ENCODE data around the gene CCL3. TPM values are rescaled to one million over a fixed set of nuclear protein-coding genes. Genes with fewer than 3 reads are reported as not detected.
"Not testable (repeated sequence)": the region's sequence is repeated elsewhere in the genome, so short reads cannot be mapped to it uniquely, and the experiment has no call there.

Gene CCL3
- total RNA-seq, 1 donor from 2014 or later: 1.3 TPM

DNA sequence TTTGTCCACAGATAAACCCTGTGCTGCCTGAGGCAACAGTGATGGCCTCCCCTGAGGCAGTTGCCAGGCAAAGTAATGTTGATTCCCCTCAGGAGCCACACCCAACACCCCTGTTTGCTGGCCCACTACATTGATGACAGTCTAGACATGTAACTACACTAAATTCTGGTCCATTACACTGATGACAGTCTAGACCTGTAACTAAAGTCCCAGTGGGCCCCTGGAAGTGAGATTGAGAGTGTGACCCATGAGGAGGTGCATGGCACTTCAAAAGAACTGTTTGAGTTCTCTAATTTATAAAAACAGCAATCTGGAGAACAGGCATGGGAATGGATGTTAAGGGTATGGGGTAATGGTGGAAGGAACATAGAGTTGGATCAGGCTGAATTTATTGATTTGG lies 22.6 kb upstream of the CCL3 start:
- TF ChIP-seq, protein P1, sequence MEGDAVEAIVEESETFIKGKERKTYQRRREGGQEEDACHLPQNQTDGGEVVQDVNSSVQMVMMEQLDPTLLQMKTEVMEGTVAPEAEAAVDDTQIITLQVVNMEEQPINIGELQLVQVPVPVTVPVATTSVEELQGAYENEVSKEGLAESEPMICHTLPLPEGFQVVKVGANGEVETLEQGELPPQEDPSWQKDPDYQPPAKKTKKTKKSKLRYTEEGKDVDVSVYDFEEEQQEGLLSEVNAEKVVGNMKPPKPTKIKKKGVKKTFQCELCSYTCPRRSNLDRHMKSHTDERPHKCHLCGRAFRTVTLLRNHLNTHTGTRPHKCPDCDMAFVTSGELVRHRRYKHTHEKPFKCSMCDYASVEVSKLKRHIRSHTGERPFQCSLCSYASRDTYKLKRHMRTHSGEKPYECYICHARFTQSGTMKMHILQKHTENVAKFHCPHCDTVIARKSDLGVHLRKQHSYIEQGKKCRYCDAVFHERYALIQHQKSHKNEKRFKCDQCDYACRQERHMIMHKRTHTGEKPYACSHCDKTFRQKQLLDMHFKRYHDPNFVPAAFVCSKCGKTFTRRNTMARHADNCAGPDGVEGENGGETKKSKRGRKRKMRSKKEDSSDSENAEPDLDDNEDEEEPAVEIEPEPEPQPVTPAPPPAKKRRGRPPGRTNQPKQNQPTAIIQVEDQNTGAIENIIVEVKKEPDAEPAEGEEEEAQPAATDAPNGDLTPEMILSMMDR (conservative IDR thresholded peaks at IDR 0.05; ENCODE audit: low read depth, low read length): no peak
- no peak overlapping the region for H3K4me3 ChIP-seq (ENCODE audit: low read depth, low read length)
- DNase-seq (ENCODE audit: low read depth): no peak

DNA sequence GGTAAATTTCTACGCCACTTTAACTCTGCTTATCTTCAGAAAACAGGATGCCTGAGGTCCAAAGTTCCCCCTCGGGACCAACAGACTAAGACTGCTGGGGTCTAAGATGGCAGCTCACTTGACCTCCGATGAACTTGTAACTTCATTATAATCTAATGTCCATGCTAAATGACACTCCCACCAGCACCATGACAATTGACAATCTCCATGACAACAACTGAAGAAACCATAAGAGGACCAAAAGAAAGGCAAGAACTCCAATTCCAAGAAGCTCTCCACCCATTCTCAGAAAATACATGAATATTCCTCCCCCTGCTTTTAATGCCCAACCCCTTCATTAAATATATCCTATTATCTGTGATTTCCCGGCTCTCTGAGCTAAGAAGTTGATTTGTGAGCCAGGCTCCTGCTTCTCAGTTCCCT lies 21.1 kb upstream of the CCL3 start:
- no peak for DNase-seq (ENCODE audit: low read depth)
- TF ChIP-seq, protein P1 (conservative IDR thresholded peaks at IDR 0.05; ENCODE audit: low read depth, low read length): no peak
- H3K4me3 ChIP-seq (ENCODE audit: low read depth, low read length): no peak overlapping the region

- H3K4me3 ChIP-seq (ENCODE audit: low read depth, low read length); DNase-seq (ENCODE audit: low read depth): not testable (repeated sequence)
Observed at GRCh38 chr17:36108265-36108664, 18.3 kb upstream of the CCL3 start.

- DNase-seq (ENCODE audit: low read depth): no peak
- H3K4me3 ChIP-seq (ENCODE audit: low read depth, low read length): no peak overlapping the region
- TF ChIP-seq, protein P1 (conservative IDR thresholded peaks at IDR 0.05; ENCODE audit: low read depth, low read length): no peak
Observed at GRCh38 chr17:36107660-36108059, 17.7 kb upstream of the CCL3 start.

DNA sequence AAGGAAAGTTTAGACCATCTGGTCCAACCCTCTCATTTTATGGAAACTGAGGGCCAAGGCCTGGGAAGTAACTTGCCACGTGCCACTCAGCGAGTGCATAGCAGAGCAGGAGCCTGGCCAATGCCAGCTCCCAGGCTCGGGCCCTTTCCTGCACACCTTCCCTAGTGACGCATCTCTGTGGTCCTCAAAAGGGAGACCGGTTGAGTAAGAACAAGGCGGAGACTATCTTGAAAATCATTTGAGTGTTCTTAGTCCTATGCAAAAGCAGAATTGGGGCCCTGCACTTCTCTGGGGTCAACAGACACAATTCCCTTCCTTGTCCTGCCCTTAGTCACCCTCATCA lies 16.5 kb upstream of the CCL3 start:
- no peak overlapping the region for H3K4me3 ChIP-seq (ENCODE audit: low read depth, low read length)
- no peak for DNase-seq (ENCODE audit: low read depth)
- TF ChIP-seq, protein P1 (conservative IDR thresholded peaks at IDR 0.05; ENCODE audit: low read depth, low read length): no peak

DNA sequence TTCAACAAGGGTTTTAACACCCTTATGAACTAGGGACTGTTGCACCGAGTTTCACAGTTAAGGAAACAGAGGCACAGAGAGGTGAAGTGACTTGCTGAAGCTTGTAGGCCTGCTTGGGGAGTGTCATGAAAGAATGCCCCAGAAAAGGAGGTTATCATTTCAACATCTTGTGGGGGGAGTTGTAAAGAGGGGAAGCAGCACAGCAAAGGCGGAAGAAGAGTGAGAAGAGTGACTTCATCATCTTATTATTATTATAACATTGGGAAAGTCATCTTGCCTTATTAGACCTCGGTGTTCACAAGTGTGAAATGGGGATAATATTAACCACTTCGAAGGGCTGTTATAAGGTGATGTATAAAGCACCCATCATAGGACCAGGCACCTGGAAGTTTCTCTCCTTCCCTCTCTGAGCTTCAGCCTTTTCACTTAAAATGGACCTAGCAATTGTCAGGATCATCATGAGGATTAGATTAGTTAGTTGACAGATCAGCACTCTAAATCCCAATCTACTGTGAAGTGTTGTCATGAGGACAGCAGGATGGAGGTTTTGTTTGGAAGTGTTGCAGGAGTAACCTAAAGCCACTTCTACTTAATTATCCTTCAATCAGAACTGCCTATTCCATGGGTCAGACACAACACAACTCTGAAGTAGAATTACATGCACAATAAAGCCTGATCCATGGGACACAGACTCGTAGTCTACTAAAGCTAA lies 16.0 kb upstream of the CCL3 start:
- TF ChIP-seq, protein P1 (conservative IDR thresholded peaks at IDR 0.05; ENCODE audit: low read depth, low read length): no peak
- no peak for DNase-seq (ENCODE audit: low read depth)

GRCh38 chr17:36104701-36105181 lies 14.8 kb upstream of the CCL3 start:
- DNase-seq (ENCODE audit: low read depth): no peak
- H3K4me3 ChIP-seq (ENCODE audit: low read depth, low read length): no peak overlapping the region
- TF ChIP-seq, protein P1 (conservative IDR thresholded peaks at IDR 0.05; ENCODE audit: low read depth, low read length): no peak

More for the DNA sequence above, 16.0 kb upstream of the CCL3 start:
- H3K4me3 ChIP-seq (ENCODE audit: low read depth, low read length): no peak overlapping the region

GRCh38 chr17:36104246-36104645 lies 14.3 kb upstream of the CCL3 start:
- not testable (repeated sequence) for H3K4me3 ChIP-seq (ENCODE audit: low read depth, low read length)

GRCh38 chr17:36103401-36103975 lies 13.5 kb upstream of the CCL3 start, which contains the start of gene CCL4:
Gene CCL4, plus strand, starts transcription at chr17:36103827. Its CDS starts 79 bp downstream, at chr17:36103906.
- not testable (repeated sequence) for H3K4me3 ChIP-seq (ENCODE audit: low read depth, low read length); DNase-seq (ENCODE audit: low read depth)

More at GRCh38 chr17:36104246-36104645, 14.3 kb upstream of the CCL3 start:
- DNase-seq (ENCODE audit: low read depth): not testable (repeated sequence)

GRCh38 chr17:36099004-36099403 lies 9.1 kb upstream of the CCL3 start:
- not testable (repeated sequence) for H3K4me3 ChIP-seq (ENCODE audit: low read depth, low read length)

More at GRCh38 chr17:36099004-36099403, 9.1 kb upstream of the CCL3 start:
- not testable (repeated sequence) for DNase-seq (ENCODE audit: low read depth)

Data from epithelial cell of proximal tubule (primary cell).